HG02610 (cell line): ENCODE data around the gene KRTAP5-5.
"Not testable (repeated sequence)": the region's sequence is repeated elsewhere in the genome, so short reads cannot be mapped to it uniquely, and the experiment has no call there.

ENCODE experiments used
- ATAC-seq: cut with Tn5 transposase; IDR thresholded peaks from one replicate; pipeline ENCODE4 v1.9.1; 2021; ENCODE audit warnings: mild to moderate bottlenecking, moderate library complexity; ENCODE audit not compliant: unreplicated experiment

The KRTAP5-5 gene

DNA sequence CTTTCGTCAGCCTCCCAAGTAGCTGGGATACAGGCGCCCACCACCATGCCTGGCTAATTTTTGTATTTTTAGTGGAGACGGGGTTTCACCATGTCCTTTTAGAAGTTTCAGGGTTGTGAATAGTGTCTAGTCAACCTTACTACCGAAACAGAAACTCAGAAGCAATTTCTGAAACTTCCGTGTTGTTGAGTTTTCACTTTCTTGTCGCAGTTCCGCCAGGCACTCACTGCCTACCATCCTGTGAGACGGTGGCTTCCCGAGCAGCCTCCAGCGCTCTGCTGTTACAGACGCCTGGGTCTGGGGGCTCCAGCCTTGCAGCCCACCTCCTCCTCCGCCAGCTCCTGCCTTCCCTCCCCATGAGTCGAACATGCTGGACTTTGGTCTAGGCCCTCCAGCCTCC, 23.7 kb upstream of the KRTAP5-5 start:
- ATAC-seq = peak; percentile 68

DNA sequence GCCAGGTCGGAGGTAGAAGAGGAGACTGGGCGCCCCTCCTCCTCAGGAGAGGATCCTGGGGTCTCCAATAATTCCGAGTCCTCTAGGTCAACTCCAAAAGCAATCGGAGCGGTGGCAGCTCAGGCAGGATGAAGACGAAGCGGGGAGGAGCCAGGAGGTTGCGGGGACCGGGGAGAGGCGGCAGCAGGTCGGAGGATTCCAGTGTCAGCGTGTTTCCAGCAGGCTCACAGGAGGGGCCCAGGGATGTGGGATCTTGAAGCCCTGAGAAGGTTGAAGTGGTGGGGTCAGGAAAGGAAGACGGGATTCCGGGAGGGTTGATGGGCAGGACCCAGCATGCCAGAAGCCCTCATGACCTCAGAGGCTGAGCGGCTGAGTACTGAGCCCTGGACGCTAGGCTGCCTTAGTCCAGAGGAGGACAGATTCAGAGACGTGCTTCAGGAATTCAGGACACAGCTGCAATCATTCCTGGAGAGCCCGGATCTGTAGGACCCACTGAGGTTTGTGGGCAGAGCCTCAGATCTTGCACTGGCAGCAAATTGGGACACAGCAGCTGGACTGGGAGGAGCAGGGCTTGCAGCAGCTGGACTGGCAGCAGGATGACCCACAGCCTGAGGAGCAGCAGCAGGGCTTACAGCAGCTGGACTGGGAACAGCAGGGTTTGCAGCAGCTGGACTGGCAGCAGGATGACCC, 22.3 kb upstream of the KRTAP5-5 start:
- not testable (repeated sequence) for ATAC-seq

DNA sequence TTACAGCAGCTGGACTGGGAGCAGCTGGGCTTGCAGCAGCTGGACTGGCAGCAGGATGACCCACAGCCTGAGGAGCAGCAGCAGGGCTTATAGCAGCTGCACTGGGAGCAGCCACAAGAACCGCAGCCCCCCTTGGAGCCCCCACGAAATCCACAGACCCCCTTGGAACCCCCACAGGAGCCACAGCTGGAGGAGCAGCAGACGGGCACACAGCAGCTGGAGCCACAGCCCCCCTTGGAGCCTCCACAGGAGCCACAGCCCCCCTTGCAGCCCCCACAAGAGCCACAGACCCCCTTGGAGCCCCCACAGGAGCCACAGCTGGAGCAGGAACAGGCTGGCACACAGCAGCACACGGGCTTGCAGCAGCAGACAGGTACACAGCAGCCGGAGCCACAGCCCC, 21.7 kb upstream of the KRTAP5-5 start:
- not testable (repeated sequence) for ATAC-seq

DNA sequence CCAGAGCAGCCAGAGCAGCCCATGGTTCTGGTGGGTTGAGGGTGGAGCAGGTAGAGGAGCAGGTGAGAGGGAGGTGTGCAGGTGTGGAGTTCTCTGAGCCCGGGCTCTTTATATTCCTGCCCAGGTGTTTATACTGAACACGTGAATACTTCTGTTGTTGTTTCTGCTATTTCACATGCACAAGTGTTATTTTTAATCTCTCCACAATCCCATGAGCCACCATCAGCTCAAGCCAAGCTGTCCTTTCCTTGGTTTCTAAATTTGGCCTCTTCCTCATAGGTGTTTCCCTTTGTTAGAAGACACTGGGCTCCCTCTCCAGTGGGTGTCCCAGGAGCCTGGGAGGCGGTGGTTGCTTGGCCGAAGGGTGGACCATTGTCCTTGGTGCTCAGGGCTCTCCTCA, 21.2 kb upstream of the KRTAP5-5 start, which contains the start of gene KRTAP5-3:
TSS of gene KRTAP5-3 (minus strand) at position 101 of the 400 bp plus-strand sequence. CDS start at position 23, 78 bp downstream.
- ATAC-seq = no peak

DNA sequence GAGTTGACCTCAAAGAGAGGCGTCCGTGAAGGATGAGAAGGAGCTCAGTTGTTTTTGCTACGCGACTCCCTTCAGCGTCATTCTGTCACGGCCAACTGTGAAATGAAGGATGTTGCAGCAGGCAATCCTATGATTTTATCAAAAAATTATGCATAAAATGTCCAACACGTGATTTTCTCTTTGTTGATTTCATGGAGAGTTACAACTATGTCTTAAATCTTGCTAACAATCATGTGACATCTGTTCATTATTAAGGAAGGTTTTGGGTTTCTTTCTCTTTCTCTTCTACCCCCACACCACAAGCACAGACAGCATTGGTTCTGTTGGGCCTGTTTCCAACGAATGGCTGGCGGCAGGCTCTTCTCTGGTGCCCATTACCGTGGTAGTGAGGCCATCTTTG, 11.3 kb upstream of the KRTAP5-5 start:
- ATAC-seq = no peak

DNA sequence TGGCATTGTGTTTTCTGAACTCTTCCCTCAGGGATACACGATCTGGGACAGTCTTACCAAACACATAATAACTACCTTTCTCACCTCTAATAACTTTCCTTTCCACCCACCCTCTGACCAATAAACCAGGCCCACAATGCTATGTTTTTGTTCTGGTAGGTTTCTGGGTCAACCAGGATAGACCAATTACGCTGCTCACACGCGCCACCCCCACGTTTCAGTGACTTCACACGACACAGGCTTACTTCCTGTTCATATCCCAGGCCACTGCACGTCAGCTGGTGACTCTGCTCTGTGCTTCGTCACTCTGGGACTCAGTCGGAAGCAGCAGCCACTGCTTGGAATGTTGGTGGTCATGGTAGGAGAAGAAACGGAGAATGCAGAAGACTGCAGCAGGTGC, 10.1 kb upstream of the KRTAP5-5 start:
- ATAC-seq = no peak

DNA sequence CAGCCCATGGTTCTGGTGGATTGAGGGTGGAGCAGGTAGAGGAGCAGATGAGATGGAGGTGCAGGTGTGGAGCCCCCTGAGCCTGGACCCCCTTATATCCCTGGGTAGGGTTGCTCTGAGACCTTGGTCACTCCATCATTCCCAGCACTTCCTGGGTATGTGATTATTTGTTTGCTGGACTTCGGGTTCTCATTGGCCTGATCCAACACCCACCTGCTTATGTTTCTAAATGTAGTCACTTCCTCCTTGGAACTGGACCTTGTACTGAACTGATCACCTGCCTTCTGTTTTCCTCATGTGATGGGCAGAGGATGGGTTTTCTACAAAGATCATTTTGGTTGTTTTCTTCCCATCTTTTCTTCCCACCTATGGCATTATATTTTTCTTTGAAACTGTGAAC, 7.5 kb upstream of the KRTAP5-5 start, which contains the start of gene KRTAP5-4:
TSS of gene KRTAP5-4 (minus strand) at position 53 of the 400 bp plus-strand sequence. CDS start at position 8, 45 bp downstream.
- ATAC-seq = no peak

DNA sequence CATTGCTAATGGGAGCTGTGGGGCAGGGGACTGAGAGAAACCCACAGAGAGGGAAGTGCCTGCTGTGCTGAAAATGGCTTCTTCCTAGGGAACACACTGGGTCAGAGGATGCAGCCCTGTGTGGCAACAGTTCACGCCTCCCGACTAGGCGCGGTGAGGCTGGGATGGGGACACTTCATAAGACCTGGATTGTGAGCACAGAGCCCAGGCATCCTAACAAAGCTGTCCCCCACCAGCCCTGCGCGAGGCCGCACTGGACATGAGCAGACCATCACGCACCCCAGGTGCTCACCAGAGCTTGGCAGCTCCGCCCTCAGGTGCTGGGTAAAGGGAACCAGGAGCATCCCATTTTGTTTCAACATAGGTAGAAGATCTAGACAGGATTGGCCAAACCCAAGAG, 5.9 kb upstream of the KRTAP5-5 start:
- ATAC-seq = no peak

DNA sequence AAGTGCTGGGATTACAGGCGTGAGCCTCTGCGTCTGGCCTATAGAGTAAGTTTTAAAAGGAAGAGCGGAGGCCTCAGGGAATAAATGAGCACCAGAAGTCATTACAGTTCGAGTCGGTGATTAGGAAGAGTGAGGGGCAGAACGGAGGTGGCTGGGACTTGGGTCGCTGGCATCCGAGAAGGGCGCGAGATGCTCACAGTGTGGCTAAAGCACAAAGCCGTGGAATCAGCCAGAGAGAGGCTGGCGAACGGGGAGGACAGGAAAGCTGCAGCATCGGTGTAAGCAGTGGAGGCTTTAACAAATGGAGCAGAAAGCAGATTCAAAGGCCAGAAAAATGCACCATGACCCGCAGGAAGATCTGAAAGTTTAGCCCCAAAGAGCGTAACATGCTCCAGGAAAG, 5.0 kb upstream of the KRTAP5-5 start:
- ATAC-seq = no peak

DNA sequence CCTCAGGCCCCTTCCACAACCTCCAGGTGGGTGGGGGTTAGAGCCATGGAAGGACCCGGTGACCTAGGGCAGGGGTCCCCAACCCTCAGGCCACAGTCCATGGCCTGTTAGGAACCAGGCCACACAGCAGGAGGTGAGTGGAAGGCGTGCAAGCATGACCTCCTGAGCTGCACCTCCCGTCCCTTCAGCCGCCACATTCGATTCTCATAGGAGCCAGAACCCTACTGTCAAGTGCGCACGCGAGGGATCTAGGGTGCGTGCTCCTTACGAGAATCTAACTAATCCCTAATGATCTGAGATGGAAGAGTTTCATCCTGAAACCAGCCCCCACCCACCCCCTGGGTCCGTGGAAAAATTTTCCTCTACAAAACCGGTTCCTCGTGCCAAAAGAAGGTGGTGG, 4.0 kb upstream of the KRTAP5-5 start:
- ATAC-seq = no peak

DNA sequence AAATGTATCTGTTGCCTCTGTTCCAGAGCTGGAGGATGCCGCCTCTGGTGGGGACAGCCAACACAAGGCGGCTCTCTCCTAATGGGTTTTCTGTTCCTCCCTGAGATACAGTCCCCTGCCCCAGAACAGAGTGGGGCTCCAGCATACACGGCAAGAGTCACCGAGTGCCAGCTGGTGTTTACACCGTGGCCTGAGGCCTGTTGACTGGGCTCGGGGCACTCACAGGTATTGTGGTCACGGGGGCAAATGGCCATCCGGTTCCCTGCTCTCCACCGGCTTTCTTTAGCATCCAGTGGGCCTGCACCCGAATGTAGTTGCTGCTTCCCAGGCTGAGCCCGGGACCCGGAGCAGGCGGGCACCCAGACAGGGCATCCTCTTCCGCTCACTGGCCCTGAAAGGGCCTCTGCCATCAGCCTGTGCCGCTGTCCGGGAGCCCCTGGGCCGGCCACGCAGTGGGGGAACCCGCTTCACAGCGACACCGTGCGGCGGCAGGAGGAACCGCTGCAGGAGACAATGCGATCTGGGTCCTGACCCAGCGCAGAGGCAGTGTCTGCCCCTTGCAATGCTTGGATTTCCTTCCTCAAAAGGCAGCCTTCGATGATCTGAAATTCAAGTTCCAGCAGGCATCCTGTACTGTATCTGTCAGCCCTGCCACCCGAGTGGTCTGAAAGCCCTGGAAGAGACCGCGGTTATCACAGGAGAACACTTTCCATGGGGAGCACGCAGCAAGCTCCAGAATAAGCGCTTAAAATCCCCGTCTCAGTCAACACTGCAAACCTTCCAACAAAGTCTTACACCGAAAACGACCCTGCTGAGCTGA, 859 bp upstream of the KRTAP5-5 start:
- no peak for ATAC-seq

DNA sequence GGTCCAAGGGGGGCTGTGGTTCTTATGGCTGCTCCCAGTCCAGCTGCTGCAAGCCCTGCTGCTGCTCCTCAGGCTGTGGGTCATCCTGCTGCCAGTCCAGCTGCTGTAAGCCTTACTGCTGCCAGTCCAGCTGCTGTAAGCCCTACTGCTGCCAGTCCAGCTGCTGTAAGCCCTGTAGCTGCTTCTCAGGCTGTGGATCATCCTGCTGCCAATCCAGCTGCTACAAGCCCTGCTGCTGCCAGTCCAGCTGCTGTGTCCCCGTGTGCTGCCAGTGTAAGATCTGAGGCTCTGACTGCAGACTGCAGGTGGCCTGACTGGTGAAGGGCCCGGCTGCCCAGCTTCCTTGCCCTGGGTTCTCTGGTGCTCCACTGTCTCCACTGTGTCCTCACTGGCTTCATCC, 696 bp downstream of the KRTAP5-5 start:
- no peak for ATAC-seq

DNA sequence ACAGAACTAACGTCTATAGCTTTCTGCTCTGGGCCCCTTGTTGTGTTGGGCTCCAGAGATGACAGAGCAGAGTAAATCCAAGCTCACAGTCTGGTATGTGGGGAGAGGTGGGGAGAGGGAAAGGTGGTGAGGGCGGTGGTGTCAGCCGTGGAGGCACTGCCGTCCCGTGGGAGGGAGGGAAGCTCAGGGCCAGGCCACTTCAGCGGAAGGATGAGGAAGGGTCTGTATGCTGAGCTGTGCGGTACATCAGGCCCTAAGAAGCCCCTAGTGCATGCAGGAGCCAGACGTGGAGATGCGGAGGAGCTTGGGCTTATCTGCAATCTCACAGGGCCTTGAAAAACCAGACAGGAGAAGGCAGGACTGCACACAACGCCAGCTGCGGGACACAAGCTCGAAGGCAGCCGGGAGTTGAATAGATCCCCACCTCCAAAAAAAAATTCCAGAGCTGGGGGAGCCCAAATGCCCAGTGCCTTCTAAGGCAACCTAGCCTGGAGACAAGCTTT, 1.5 kb downstream of the KRTAP5-5 start:
- no peak for ATAC-seq

DNA sequence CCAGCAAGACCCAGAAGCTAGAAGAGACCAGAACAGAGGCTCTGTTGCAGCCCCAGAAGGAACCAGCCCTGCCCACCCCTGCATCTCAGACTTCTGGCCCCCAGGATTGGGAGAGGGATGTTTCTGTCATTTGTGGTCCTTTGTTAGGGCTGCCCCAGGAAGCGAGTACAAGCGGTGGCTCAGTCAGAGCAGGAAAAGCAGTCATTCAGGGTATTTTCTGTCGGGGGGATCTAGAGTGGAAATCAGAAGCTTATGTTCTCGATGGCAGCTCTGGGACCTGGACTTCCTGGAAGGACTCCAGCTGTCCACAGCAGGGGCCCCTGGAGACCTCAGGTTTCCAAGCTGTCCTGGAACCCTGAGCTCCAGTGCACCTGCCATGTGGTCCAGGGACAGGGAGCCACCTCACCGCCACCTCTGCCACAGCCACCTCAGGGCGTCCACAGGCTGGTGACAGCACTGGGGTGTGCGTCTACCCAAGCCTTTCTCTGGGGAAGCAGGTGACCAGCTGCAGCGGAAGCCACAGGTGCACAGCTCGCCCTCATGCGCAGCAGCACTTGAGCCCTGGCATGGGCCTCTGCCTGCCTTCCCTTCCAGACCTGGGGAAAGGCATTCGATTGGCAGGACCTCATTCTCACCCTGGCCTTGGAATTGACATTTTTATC, 2.6 kb downstream of the KRTAP5-5 start:
- no peak for ATAC-seq

DNA sequence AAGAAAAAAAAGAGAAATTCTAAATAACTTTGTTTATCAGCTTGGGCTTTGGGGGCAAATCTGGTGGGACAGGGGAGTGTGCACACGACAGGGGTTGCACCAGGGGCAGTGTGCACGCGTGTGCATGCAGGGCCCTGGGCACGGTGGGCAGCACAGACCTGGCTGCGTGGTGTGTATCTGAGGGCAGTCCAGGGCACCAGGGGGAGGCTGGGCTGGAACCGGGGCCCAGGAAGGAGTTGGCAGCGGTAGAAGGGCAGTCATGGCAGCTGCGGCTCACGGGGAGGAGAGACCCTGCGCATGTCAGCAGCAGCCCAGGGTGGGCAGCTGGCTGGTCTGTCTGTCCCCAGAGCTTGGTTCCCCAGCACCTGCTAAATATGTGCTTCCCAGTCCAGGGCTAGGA, 4.3 kb downstream of the KRTAP5-5 start:
- ATAC-seq = no peak

DNA sequence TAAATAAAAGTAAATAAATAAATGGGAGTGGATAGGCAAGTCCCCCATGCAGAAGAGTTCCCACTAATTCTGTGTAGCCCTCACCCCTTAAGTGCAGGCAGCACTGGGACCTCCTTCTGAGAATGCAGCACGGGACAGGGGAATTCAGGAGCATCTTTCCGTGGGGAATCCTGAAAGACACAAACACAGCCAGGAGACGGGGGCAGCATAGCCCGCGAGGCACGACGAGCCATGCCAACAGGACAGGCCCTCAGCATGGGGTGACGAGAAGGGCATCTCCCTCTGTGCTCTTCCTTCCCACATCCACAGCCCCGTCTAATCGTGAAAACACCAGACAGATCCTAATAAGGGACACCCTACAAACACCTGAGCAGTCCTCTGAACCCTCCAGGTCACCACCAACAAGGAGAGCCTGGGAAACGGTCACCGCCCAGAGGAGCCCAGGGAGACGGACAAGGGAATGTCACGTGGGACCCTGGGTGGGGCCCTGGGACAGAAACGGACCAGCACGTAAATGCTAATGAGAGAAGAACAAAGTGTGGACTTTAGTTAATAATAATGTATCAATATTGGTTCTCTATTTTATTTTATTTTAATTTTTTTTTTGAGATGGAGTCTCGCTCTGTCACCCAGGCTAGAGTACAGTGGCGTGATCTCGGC, 6.8 kb downstream of the KRTAP5-5 start:
- no peak for ATAC-seq

DNA sequence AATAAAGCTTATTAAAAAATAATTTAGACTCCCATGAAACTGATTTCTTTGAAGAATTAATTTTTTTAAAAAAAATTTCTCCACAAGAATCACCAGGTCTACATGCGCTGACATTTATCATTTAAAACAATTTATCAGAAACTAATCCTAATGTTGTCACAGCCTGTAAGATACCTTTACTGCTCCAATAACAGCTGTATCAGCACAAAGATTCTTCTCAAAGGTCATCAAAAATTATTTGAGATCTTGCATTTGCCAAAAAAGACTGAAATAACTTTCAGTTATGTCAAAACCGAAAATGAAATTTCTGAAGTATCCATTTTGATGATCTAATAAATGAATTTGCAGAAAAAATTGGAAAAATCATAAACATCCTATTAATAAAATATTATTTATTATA, 8.1 kb downstream of the KRTAP5-5 start:
- no peak for ATAC-seq

DNA sequence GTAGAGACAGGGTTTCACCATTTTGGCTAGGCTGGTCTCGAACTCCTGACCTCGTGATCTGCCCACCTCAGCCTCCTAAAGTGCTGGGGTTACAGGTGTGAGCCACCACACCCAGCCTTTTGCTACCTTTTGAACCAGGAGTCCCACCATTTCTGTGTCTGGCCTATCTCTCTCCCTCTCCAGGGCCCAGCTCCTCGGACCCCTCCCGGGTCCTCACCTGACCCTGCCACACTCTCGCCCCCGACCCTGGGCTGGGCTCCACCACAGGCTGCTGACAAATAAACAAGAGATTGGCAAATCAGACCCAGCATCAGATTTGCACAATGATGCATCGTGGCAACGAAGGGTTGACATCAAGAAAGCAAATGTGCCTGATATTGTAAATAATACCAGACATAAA, 8.8 kb downstream of the KRTAP5-5 start:
- no peak for ATAC-seq

DNA sequence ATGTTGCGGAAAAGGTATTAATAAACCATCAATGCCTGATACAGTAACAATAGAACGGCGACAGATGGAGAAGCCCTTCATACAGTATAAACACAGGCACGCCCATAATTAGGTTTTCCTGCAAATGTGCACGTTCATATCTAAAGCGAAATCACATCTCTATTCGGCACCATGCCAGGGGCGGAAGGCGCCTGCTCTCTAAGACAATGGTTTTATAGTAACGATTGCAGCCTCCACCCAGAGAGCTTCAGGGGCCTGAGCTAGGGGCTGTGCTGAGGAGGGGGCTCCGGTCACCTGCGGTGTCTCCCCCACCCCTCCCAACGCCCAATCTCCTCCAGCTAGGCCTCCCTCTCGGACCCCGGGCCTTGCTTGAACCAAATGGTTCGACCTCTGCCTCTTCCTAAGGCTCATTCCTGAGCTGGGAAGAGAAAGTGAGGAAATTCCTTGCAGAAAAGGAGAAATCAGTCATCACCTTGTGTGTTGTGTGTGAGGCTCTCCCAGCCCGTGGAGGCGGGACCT, 9.6 kb downstream of the KRTAP5-5 start:
- no peak for ATAC-seq

DNA sequence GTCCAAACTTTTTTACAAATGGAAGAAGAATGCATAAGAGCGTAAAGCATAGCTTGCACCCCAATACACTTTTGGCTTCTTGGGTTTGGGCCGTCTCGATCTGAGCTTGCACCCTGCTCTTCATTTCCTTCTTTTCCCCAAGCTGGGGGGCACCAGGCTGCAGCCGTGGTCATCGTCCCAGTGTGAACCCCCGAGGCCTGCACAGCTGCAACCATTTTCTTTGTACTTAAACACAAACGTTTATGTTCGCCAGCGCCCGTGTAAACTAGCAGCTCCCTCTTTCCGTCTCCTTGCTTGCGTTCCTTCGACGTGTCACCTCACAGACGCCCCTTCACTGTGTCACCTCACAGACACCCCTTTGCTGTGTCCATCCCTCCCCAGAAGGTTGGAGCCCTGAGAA, 10.1 kb downstream of the KRTAP5-5 start:
- no peak for ATAC-seq
